Loucy (cell line): ENCODE data around the gene RERE.

ENCODE experiments used
- EZH2phosphoT487 ChIP-seq: fragments of 200-600 bp; IDR thresholded peaks from 2 replicates; pipeline ENCODE4 v1.6.1; 2018; ENCODE audit warnings: antibody characterized with exemption, mild to moderate bottlenecking, moderate library complexity, borderline replicate concordance
- TF ChIP-seq, protein P1 (sequence below): fragments of 200-600 bp; sonication (generic); conservative IDR thresholded peaks from 2 replicates; pipeline ENCODE4 v1.5.1; 2014; ENCODE audit warnings: mild to moderate bottlenecking, antibody characterized with exemption, low read length

DNA sequence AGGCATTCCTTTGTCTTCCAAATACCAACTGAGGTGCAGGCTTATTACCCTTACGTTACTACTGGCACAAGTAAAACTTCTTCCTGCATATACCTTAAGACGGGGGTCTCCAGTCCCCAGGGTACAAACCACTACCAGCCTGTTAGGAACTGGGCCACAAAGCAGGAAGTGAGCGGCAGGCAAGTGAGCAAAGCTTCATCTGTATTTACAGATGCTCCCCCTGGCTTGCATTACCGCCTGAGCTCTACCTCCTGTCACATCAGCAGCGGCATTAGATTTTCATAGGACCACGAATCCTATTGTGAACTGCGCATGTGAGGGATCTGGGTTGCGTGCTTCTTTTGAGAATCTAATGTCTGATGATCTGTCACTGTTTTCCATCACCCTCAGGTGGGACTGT lies 386.4 kb downstream of the RERE start:
- no peak for TF ChIP-seq EZH2phosphoT487
- TF ChIP-seq, protein P1, sequence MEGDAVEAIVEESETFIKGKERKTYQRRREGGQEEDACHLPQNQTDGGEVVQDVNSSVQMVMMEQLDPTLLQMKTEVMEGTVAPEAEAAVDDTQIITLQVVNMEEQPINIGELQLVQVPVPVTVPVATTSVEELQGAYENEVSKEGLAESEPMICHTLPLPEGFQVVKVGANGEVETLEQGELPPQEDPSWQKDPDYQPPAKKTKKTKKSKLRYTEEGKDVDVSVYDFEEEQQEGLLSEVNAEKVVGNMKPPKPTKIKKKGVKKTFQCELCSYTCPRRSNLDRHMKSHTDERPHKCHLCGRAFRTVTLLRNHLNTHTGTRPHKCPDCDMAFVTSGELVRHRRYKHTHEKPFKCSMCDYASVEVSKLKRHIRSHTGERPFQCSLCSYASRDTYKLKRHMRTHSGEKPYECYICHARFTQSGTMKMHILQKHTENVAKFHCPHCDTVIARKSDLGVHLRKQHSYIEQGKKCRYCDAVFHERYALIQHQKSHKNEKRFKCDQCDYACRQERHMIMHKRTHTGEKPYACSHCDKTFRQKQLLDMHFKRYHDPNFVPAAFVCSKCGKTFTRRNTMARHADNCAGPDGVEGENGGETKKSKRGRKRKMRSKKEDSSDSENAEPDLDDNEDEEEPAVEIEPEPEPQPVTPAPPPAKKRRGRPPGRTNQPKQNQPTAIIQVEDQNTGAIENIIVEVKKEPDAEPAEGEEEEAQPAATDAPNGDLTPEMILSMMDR, result peak; percentile 66
